Measurements from ENCODE around the gene OR6B3. TPM values are rescaled to one million over a fixed set of nuclear protein-coding genes. Genes with fewer than 3 reads are reported as not detected.

Gene OR6B3
- not detected for total RNA-seq
- long read RNA-seq, donor 1: 0 reads
- long read RNA-seq, donor 2: 0 reads

- ATAC-seq: no peak
- TF ChIP-seq CTCF (IDR thresholded peaks at IDR 0.05): no peak
Observed at GRCh38 chr2:240053173-240054155, at the start of gene OR6B3. Gene OR6B3 (minus strand): TSS chr2:240053521.

GRCh38 chr2:240098349-240098748 is 45.0 kb upstream of the OR6B3 start:
- H3K4me3 ChIP-seq: no peak overlapping the region
- H3K9me3 ChIP-seq: no peaks in the 10 kb centered on the region
- no peaks in the 10 kb centered on the region for H3K36me3 ChIP-seq (ENCODE audit: low read depth)
- no peaks in the 10 kb centered on the region for H3K4me1 ChIP-seq (ENCODE audit: low read depth)
- no peak for DNase-seq
- ATAC-seq: no peak
- TF ChIP-seq CTCF (IDR thresholded peaks at IDR 0.05): no peak
- intact Hi-C loops (cut with DNase I, micrococcal nuclease): no loop called here

More at GRCh38 chr2:240053173-240054155, at the start of gene OR6B3:
- intact Hi-C loops (cut with DNase I, micrococcal nuclease): no loop called here
- Histone ChIP-seq H3K4me1 (ENCODE audit: low read depth) (no peaks in the 10 kb centered on the region), H3K9me3 (no peaks in the 10 kb centered on the region), H3K36me3 (ENCODE audit: low read depth) (no peaks in the 10 kb centered on the region), H3K4me3 (no peak within 1 kb of the TSS)
- DNase-seq: no peak

- intact Hi-C loops (cut with DNase I, micrococcal nuclease): no loop called here
- H3K4me1 ChIP-seq (ENCODE audit: low read depth): no peaks in the 10 kb centered on the region
- H3K9me3 ChIP-seq: no peaks in the 10 kb centered on the region
- no peak for ATAC-seq
- H3K36me3 ChIP-seq (ENCODE audit: low read depth): no peaks in the 10 kb centered on the region
- TF ChIP-seq CTCF (IDR thresholded peaks at IDR 0.05): no peak
- DNase-seq: no peak
- no peak overlapping the region for H3K4me3 ChIP-seq
Observed at GRCh38 chr2:240095556-240096523, 42.5 kb upstream of the OR6B3 start.

GRCh38 chr2:240089306-240089705 is 36.0 kb upstream of the OR6B3 start:
- H3K36me3 ChIP-seq (ENCODE audit: low read depth): no peaks in the 10 kb centered on the region
- H3K4me3 ChIP-seq: no peak overlapping the region
- no peak for DNase-seq
- H3K9me3 ChIP-seq: peaks cover 10% of the 10 kb centered on the region
- no peak for ATAC-seq
- TF ChIP-seq CTCF (IDR thresholded peaks at IDR 0.05): no peak
- intact Hi-C loops (cut with DNase I, micrococcal nuclease): no loop called here
- H3K4me1 ChIP-seq (ENCODE audit: low read depth): no peaks in the 10 kb centered on the region

GRCh38 chr2:240086563-240086962 is 33.2 kb upstream of the OR6B3 start:
- no peaks in the 10 kb centered on the region for H3K4me1 ChIP-seq (ENCODE audit: low read depth)
- no peaks in the 10 kb centered on the region for H3K36me3 ChIP-seq (ENCODE audit: low read depth)
- no peak overlapping the region for H3K4me3 ChIP-seq
- intact Hi-C loops (cut with DNase I, micrococcal nuclease): no loop called here
- TF ChIP-seq CTCF (IDR thresholded peaks at IDR 0.05): no peak
- no peak for DNase-seq
- no peak for ATAC-seq
- peaks cover 10% of the 10 kb centered on the region for H3K9me3 ChIP-seq

Measured in mucosa of descending colon (tissue), 3 donors.